HG02885 (cell line): Measurements from ENCODE around the gene ANKS1A.

Source experiments
- ATAC-seq: cut with Tn5 transposase; IDR thresholded peaks from one replicate; pipeline ENCODE4 v1.9.1; 2021; ENCODE audit warnings: mild to moderate bottlenecking; ENCODE audit not compliant: unreplicated experiment, poor library complexity

Gene ANKS1A

GRCh38 chr6:35016502-35017321 lies 127.7 kb downstream of the ANKS1A start:
- ATAC-seq, result no peak

- no peak for ATAC-seq
Observed at GRCh38 chr6:35017411-35018181, 128.5 kb downstream of the ANKS1A start.

GRCh38 chr6:35018182-35018519 lies 129.1 kb downstream of the ANKS1A start:
- no peak for ATAC-seq

GRCh38 chr6:35018746-35019145 lies 129.7 kb downstream of the ANKS1A start:
- no peak for ATAC-seq

GRCh38 chr6:35019171-35019570 lies 130.1 kb downstream of the ANKS1A start:
- ATAC-seq, result no peak

GRCh38 chr6:35019831-35020230 lies 130.8 kb downstream of the ANKS1A start:
- ATAC-seq, result no peak

- ATAC-seq, result no peak
Observed at GRCh38 chr6:35021004-35021403, 131.9 kb downstream of the ANKS1A start.

- no peak for ATAC-seq
Observed at GRCh38 chr6:35023091-35024000, 134.3 kb downstream of the ANKS1A start.

GRCh38 chr6:35024551-35025054 lies 135.5 kb downstream of the ANKS1A start:
- no peak for ATAC-seq

- ATAC-seq, result no peak
Observed at GRCh38 chr6:35025232-35026188, 136.5 kb downstream of the ANKS1A start.

GRCh38 chr6:35026434-35027222 lies 137.6 kb downstream of the ANKS1A start:
- ATAC-seq, result no peak

- ATAC-seq, result no peak
Observed at GRCh38 chr6:35027807-35028206, 138.8 kb downstream of the ANKS1A start.

GRCh38 chr6:35028781-35029769 lies 140.0 kb downstream of the ANKS1A start:
- ATAC-seq, result no peak

- no peak for ATAC-seq
Observed at GRCh38 chr6:35030099-35030498, 141.0 kb downstream of the ANKS1A start.

- ATAC-seq, result no peak
Observed at GRCh38 chr6:35031611-35032529, 142.8 kb downstream of the ANKS1A start.

GRCh38 chr6:35033683-35034082 lies 144.6 kb downstream of the ANKS1A start:
- no peak for ATAC-seq
